Gastroesophageal sphincter (tissue), 3 donors: ENCODE results near the gene FASN.

ENCODE experiments used
- POLR2AphosphoS5 ChIP-seq: sonication (generic); formaldehyde crosslinking; IDR thresholded peaks from one replicate; pipeline ENCODE4 v1.6.1; 2017; ENCODE audit warnings: antibody characterized with exemption
- TF ChIP-seq, protein P1 (sequence below), 4 experiments: fragments of 200-600 bp in 2 of 4; fragments of 450-650 bp in 2 of 4; sonication (generic) in 1 of 4; IDR thresholded peaks; one replicate each; pipeline ENCODE4 v1.5.1; 2017 to 2019; ENCODE audit warnings: antibody characterized with exemption in 4 of 4, mild to moderate bottlenecking in 2 of 4, moderate library complexity in 2 of 4

DNA sequence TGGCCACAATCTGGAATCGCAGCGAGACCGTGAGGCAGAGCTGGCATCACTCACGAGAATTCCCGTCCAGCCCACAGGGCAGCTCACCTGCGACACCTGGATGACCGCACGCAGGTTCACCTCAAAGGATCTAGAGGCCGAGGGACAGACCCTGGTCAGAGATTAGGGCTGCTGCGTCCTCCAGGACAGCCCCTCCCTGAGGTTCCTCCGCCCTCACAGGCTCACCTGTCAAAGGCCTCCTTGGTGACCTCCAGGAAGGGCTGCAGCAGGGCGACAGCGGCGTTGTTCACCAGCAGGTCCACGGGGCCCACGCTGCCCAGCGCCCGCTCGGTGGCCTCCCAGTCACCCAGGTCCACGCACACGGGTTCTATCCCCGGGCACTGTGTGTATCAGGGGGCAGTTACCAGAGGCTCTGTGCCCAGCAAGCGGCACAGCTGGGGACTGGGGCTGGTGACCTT is 61.4 kb downstream of the FASN start:
- no peak for TF ChIP-seq POLR2AphosphoS5
- TF ChIP-seq, protein P1, sequence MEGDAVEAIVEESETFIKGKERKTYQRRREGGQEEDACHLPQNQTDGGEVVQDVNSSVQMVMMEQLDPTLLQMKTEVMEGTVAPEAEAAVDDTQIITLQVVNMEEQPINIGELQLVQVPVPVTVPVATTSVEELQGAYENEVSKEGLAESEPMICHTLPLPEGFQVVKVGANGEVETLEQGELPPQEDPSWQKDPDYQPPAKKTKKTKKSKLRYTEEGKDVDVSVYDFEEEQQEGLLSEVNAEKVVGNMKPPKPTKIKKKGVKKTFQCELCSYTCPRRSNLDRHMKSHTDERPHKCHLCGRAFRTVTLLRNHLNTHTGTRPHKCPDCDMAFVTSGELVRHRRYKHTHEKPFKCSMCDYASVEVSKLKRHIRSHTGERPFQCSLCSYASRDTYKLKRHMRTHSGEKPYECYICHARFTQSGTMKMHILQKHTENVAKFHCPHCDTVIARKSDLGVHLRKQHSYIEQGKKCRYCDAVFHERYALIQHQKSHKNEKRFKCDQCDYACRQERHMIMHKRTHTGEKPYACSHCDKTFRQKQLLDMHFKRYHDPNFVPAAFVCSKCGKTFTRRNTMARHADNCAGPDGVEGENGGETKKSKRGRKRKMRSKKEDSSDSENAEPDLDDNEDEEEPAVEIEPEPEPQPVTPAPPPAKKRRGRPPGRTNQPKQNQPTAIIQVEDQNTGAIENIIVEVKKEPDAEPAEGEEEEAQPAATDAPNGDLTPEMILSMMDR (IDR thresholded peaks at IDR 0.05): no peak
